Esophagus muscularis mucosa (tissue), 4 donors: Measurements from ENCODE around the gene TLR6. TPM values are rescaled to one million over a fixed set of nuclear protein-coding genes. Genes with fewer than 3 reads are reported as not detected.

Experiments used
- DNase-seq: peaks from one replicate; pipeline ENCODE4 v3.0.0-alpha.2; 2017; ENCODE audit errors: extremely low spot score
- H3K27ac ChIP-seq, 4 donors: fragments of 200-600 bp; sonication (generic); replicated peaks in 1 of 4; 1 replicate in 3 of 4; 2 replicates in 1 of 4; pipeline ENCODE4 v1.5.1; 2016 to 2019; ENCODE audit warnings: mild to moderate bottlenecking in 1 of 4
- H3K27me3 ChIP-seq, 4 donors: fragments of 200-600 bp; sonication (generic); one replicate each; pipeline versions ENCODE4 v1.5.1 to v1.6.0; 2016 to 2019
- H3K36me3 ChIP-seq, 4 donors: fragments of 200-600 bp; sonication (generic); one replicate each; pipeline ENCODE4 v1.5.1; 2016 to 2019
- H3K4me1 ChIP-seq, 4 donors: fragments of 200-600 bp; sonication (generic); one replicate each; pipeline ENCODE4 v1.5.1; 2016 to 2019
- H3K4me3 ChIP-seq, 4 donors: fragments of 200-600 bp; sonication (generic); 1 replicate in 2 of 4; 2 replicates in 2 of 4; pipeline ENCODE4 v1.5.1; 2016 to 2019; ENCODE audit warnings: mild to moderate bottlenecking in 4 of 4, moderate library complexity in 1 of 4
- H3K9me3 ChIP-seq, 4 donors: fragments of 200-600 bp; sonication (generic); 1 replicate in 3 of 4; 2 replicates in 1 of 4; pipeline ENCODE4 v1.5.1; 2016 to 2019
- CTCF ChIP-seq, 3 experiments: fragments of 200-600 bp in 2 of 3; fragments of 450-650 bp in 1 of 3; sonication (generic) in 2 of 3; IDR thresholded peaks; one replicate each; pipeline ENCODE4 v1.5.1; 2017 to 2019; ENCODE audit warnings: antibody characterized with exemption in 3 of 3, mild to moderate bottlenecking in 2 of 3, moderate library complexity in 1 of 3
- EP300 ChIP-seq: sonication (generic); formaldehyde crosslinking; IDR thresholded peaks from one replicate; pipeline ENCODE4 v1.6.1; 2017; ENCODE audit warnings: antibody characterized with exemption
- POLR2A ChIP-seq: fragments of 450-650 bp; IDR thresholded peaks from one replicate; pipeline ENCODE4 v1.6.1; 2017; ENCODE audit warnings: antibody characterized with exemption, moderate library complexity, mild to moderate bottlenecking, low read depth
- POLR2AphosphoS5 ChIP-seq, 2 donors: sonication (generic); formaldehyde crosslinking; IDR thresholded peaks; one replicate each; pipeline ENCODE4 v1.6.1; 2017; ENCODE audit warnings: antibody characterized with exemption in 2 of 2
- WGBS: methylation state at CpG from one replicate; pipeline ENCODE4 v1.1.5; 2018; 5-methylcytosine and 5-hydroxymethylcytosine counted together
- intact Hi-C: fragments of 100-400 bp; cut with DNase I; formaldehyde crosslinking; loops from one replicate; pipeline ENCODE4 v1.15.1; 2023
- total RNA-seq, 4 donors: library from RNA; depleted of rRNA; stranded (reverse); fragments of >200 nt; gene quantifications; one replicate each; pipeline versions ENCODE4 v1.1.0 to v1.2.1, GENCODE V29; 2016

The TLR6 gene
- total RNA-seq, 4 donors from 2014 or later: 1.1 to 1.8 (median 1.7) TPM

DNA sequence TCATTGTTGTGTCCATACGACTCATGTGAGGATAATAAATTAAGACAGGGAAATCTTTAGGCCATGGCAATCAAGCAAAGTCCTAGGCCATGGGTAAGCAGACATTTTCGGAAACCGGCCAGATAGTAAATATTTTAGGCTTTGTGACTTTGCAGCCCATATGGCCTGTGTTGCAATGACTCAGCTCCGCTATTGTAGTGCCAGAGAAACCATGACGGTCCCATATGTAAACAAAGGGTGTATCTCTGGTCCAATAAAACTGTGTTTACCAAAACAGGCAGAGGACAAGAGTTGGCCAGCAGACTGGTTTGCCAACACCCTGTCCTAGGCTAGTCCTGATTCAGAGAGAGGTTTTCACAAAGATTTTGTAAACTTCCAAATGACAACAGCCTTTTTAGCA lies 16.0 kb upstream of the TLR6 start:
- Histone ChIP-seq H3K36me3 (peaks cover 0 to 15% (median 6%) of the 10 kb centered on the region in 4 donors), H3K27me3 (no peaks in the 10 kb centered on the region), H3K27ac (peak overlapping the region in 1 of 4 donors; percentile 16), H3K4me1 (peaks cover 12 to 64% (median 54%) of the 10 kb centered on the region in 4 donors), H3K9me3 (no peaks in the 10 kb centered on the region), H3K4me3 (no peak overlapping the region)
- no peak for DNase-seq
- TF ChIP-seq POLR2AphosphoS5 (IDR thresholded peaks at IDR 0.05): no peak
- 77% methylated on average over 5 of the region's 5 CpGs for WGBS
- intact Hi-C loops: no loop called here

- H3K27ac ChIP-seq: no peak overlapping the region
- H3K4me1 ChIP-seq: peaks cover 12 to 69% (median 60%) of the 10 kb centered on the region in 4 donors
- H3K36me3 ChIP-seq: peaks cover 0 to 15% (median 0%) of the 10 kb centered on the region in 4 donors
- H3K9me3 ChIP-seq: no peaks in the 10 kb centered on the region
- TF ChIP-seq POLR2AphosphoS5 (IDR thresholded peaks at IDR 0.05) (no peak), CTCF (IDR thresholded peaks at IDR 0.05) (no peak), POLR2A (no peak), EP300 (no peak)
- WGBS: 80% methylated on average over 1 of the region's 1 CpG
- H3K27me3 ChIP-seq: no peaks in the 10 kb centered on the region
- intact Hi-C loops: no loop called here
- DNase-seq: no peak
- no peak overlapping the region for H3K4me3 ChIP-seq
Measured at GRCh38 chr4:38871593-38871992, 15.0 kb upstream of the TLR6 start.

GRCh38 chr4:38870098-38870808 lies 13.6 kb upstream of the TLR6 start:
- 50% methylated on average over 7 of the region's 7 CpGs for WGBS
- no peaks in the 10 kb centered on the region for H3K27me3 ChIP-seq
- TF ChIP-seq CTCF (IDR thresholded peaks at IDR 0.05): no peak
- no peak for TF ChIP-seq POLR2A
- no peak for TF ChIP-seq POLR2AphosphoS5 (IDR thresholded peaks at IDR 0.05)
- TF ChIP-seq EP300: no peak
- no peak for DNase-seq
- H3K4me3 ChIP-seq: no peak overlapping the region
- H3K36me3 ChIP-seq: peaks cover 0 to 15% (median 0%) of the 10 kb centered on the region in 4 donors
- peak overlapping the region; percentile 89 to 95 (median 95) for H3K27ac ChIP-seq
- H3K9me3 ChIP-seq: no peaks in the 10 kb centered on the region
- intact Hi-C loops: no loop called here
- H3K4me1 ChIP-seq: peaks cover 12 to 69% (median 60%) of the 10 kb centered on the region in 4 donors

DNA sequence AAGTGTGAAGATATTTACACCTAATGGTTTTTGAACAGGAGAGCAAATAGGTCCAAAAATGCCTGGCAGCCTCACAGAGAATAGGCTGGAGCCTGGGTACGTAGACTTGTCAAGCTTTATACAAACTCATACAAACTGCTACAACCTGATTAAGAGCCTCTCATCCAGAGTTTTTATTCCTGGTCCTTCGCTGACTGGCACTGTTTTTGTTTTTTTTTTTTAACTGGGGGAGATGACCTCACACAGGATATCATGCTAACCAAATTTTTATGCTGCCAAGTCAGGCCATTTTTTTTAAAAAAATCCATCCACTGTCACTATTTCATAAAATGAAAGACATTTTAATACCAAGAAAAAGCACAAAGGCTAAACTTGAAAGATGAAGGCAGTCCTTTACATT lies 12.9 kb upstream of the TLR6 start:
- 29% methylated on average over 2 of the region's 2 CpGs for WGBS
- peaks cover 12 to 66% (median 60%) of the 10 kb centered on the region in 4 donors for H3K4me1 ChIP-seq
- H3K9me3 ChIP-seq: no peaks in the 10 kb centered on the region
- DNase-seq: no peak
- H3K36me3 ChIP-seq: peaks cover 0 to 15% (median 0%) of the 10 kb centered on the region in 4 donors
- intact Hi-C loops: no loop called here
- H3K27me3 ChIP-seq: no peaks in the 10 kb centered on the region
- H3K27ac ChIP-seq: peak overlapping the region; percentile 89 to 95 (median 95)
- no peak for TF ChIP-seq CTCF (IDR thresholded peaks at IDR 0.05)
- no peak for TF ChIP-seq POLR2A
- peak overlapping the region; percentile 62 to 90 (median 87) for H3K4me3 ChIP-seq

DNA sequence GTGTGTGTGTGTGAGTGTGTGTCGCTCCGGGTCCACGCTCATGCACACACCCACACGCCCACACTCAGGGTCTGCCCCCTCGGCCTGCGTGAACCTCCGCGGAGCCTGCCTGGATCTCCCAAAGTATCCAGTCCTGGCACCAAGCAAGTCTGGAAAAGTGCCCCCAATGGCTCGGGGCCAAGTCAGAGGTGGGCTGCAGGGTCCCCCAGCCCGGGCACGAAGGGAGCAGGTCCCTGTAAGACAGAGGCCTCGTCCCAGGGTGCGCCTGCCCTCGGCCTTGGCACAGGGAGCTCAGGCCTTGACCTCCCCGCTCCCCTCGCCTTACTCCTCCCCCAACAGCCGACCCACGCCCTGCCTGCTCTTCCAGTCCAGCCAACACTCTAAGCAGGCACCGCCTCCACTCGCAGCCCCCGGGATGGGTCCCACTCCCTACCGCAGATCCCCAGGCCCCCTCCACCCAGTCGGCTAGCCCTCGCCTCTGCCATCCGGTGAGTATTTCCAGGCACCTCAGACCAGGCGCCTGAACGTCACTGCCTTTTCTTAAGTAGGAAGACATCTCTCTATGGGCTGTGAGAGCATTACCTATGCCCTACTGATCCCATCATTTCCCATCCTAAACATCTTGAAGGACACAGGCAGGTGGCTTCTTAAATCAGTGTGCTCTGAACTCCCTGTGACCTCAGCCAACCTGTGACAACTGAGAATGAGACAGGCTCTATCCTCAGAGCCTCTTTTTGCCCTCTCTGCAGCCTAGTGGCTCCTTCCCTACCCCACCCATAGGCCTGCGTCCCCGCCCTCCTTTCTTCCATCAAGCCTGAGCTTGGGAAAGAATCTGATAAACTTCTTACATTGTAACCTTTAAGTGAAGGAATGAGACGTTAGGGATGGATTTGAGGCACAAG lies 11.7 kb upstream of the TLR6 start:
- H3K27ac ChIP-seq: peak overlapping the region; percentile 89 to 95 (median 95)
- H3K9me3 ChIP-seq: no peaks in the 10 kb centered on the region
- peak overlapping the region; percentile 62 to 90 (median 87) for H3K4me3 ChIP-seq
- WGBS: 24% methylated on average over 20 of the region's 30 CpGs
- peaks cover 0 to 15% (median 0%) of the 10 kb centered on the region in 4 donors for H3K36me3 ChIP-seq
- no peaks in the 10 kb centered on the region for H3K27me3 ChIP-seq
- intact Hi-C loops: no loop called here
- peaks cover 12 to 54% (median 54%) of the 10 kb centered on the region in 4 donors for H3K4me1 ChIP-seq
- DNase-seq: no peak
- no peak for TF ChIP-seq POLR2A
- no peak for TF ChIP-seq EP300
- TF ChIP-seq CTCF (IDR thresholded peaks at IDR 0.05): no peak
- TF ChIP-seq POLR2AphosphoS5 (IDR thresholded peaks at IDR 0.05): peak; percentile 50 to 56
